ENCODE results near the gene BANP. TPM values are rescaled to one million over a fixed set of nuclear protein-coding genes. Genes with fewer than 3 reads are reported as not detected.

The BANP gene
- total RNA-seq, 3 donors from 2014 or later = 21.9 to 45.4 (median 32.4) TPM

GRCh38 chr16:87947356-87948118 is 3.7 kb upstream of the BANP start:
- no peaks in the 10 kb centered on the region for H3K36me3 ChIP-seq
- no peak for DNase-seq (ENCODE audit: low spot score in 2 of 2)
- TF ChIP-seq CTCF (IDR thresholded peaks at IDR 0.05) (no peak), POLR2AphosphoS5 (IDR thresholded peaks at IDR 0.05) (no peak), POLR2A (IDR thresholded peaks at IDR 0.05) (no peak)
- no peaks in the 10 kb centered on the region for H3K9me3 ChIP-seq
- intact Hi-C loops (cut with DNase I; ENCODE audit: low total_unique reads) = no loop called here
- no peaks in the 10 kb centered on the region for H3K27me3 ChIP-seq
- H3K4me1 ChIP-seq = no peaks in the 10 kb centered on the region
- peak overlapping the region; percentile 70 to 81 for H3K27ac ChIP-seq
- H3K4me3 ChIP-seq = no peak overlapping the region

GRCh38 chr16:87948119-87948545 is 3.1 kb upstream of the BANP start:
- DNase-seq (ENCODE audit: low spot score in 2 of 2) = no peak

GRCh38 chr16:87948735-87949070 is 2.5 kb upstream of the BANP start:
- intact Hi-C loops (cut with DNase I; ENCODE audit: low total_unique reads) = no loop called here
- DNase-seq (ENCODE audit: low spot score in 2 of 2) = no peak
- TF ChIP-seq CTCF (IDR thresholded peaks at IDR 0.05) = no peak
- TF ChIP-seq POLR2AphosphoS5 (IDR thresholded peaks at IDR 0.05) = no peak
- TF ChIP-seq POLR2A (IDR thresholded peaks at IDR 0.05) = no peak
- Histone ChIP-seq H3K27ac (peak overlapping the region; percentile 9 to 81), H3K27me3 (no peaks in the 10 kb centered on the region), H3K4me1 (peaks cover 0 to 10% of the 10 kb centered on the region in 2 donors), H3K4me3 (no peak overlapping the region), H3K9me3 (no peaks in the 10 kb centered on the region), H3K36me3 (no peaks in the 10 kb centered on the region)

More at GRCh38 chr16:87948119-87948545, 3.1 kb upstream of the BANP start:
- Histone ChIP-seq H3K36me3 (no peaks in the 10 kb centered on the region), H3K4me1 (peaks cover 0 to 4% of the 10 kb centered on the region in 2 donors), H3K4me3 (no peak overlapping the region), H3K9me3 (no peaks in the 10 kb centered on the region), H3K27me3 (no peaks in the 10 kb centered on the region), H3K27ac (peak overlapping the region; percentile 70 to 81)
- no peak for TF ChIP-seq POLR2AphosphoS5 (IDR thresholded peaks at IDR 0.05)
- no peak for TF ChIP-seq POLR2A (IDR thresholded peaks at IDR 0.05)
- no peak for TF ChIP-seq CTCF (IDR thresholded peaks at IDR 0.05)
- intact Hi-C loops (cut with DNase I; ENCODE audit: low total_unique reads) = no loop called here

- TF ChIP-seq POLR2AphosphoS5 (IDR thresholded peaks at IDR 0.05) = no peak
- no peak for TF ChIP-seq CTCF (IDR thresholded peaks at IDR 0.05)
- no peak for TF ChIP-seq POLR2A (IDR thresholded peaks at IDR 0.05)
- H3K4me1 ChIP-seq = peaks cover 0 to 15% of the 10 kb centered on the region in 2 donors
- H3K27ac ChIP-seq = peak overlapping the region in 1 of 2 donors; percentile 81
- H3K36me3 ChIP-seq = no peaks in the 10 kb centered on the region
- DNase-seq (ENCODE audit: low spot score in 2 of 2) = no peak
- no peaks in the 10 kb centered on the region for H3K9me3 ChIP-seq
- intact Hi-C loops (cut with DNase I; ENCODE audit: low total_unique reads) = no loop called here
- no peaks in the 10 kb centered on the region for H3K27me3 ChIP-seq
- no peak overlapping the region for H3K4me3 ChIP-seq
These were observed 2.0 kb upstream of the BANP start for GRCh38 chr16:87949071-87949744.

Measured in breast epithelium (tissue), 4 donors.